C1 segment of cervical spinal cord (tissue), 14 donors: ENCODE data around the gene GNAQ.
"Not testable (repeated sequence)": the region's sequence is repeated elsewhere in the genome, so short reads cannot be mapped to it uniquely, and the experiment has no call there.

Experiments
- DNase-seq, 14 donors: peaks; one replicate each; lab custom pipeline; 2025; lab: John Stamatoyannopoulos, UW

Gene GNAQ

DNA sequence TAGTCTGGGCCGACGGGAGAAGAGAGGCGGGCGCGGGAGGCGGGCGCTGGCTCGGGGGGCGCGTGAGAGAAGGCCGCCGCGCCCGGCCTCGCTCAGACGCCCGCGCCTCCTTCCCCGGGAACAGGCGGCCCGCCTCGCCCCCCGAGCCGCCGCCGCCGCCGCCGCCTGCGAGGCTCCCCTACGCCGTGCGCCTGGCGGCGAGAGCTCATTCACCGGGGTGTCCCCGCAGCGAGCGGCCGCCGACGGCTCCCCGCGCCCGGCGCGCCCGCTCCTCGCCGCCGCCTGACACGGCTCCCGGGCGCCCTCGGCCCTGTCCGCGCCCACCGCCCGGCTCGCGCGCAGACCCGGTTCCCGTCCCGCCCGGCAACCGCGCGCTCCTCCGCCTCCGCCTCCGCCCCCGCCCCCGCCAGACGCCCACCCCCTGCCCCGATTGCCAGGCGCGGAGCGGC lies at the start of gene GNAQ:
Gene GNAQ, minus strand, starts transcription at position 368 of the 449 bp plus-strand sequence. CDS start 576 bp downstream, outside the sequence.
- no peak for DNase-seq

- DNase-seq = no peak
These were observed 43.0 kb upstream of the GNAQ start for GRCh38 chr9:78074385-78075291.

DNA sequence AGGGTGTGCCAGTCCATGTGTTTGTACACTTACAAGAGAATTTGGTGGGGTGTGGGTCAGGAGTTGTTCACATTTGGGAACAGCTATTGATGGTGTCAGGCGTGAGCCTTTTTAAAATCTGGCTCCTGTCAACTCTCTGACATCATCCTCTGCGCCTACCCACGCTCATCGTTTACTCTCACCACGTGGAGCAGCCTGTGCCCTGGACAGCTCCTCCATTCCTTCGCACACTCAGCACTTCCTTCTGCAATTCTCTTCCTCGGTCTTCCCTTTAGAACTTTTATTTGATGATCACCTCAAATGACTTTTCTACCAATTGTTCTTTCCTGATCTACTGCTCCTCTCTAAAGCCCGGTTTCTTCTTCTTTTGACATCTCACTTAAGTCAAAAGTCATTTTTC lies 42.1 kb upstream of the GNAQ start:
- DNase-seq = no peak

- no peak for DNase-seq
These were observed 41.1 kb upstream of the GNAQ start for GRCh38 chr9:78072586-78073199.

GRCh38 chr9:78070521-78070920 lies 38.9 kb upstream of the GNAQ start:
- no peak for DNase-seq

DNA sequence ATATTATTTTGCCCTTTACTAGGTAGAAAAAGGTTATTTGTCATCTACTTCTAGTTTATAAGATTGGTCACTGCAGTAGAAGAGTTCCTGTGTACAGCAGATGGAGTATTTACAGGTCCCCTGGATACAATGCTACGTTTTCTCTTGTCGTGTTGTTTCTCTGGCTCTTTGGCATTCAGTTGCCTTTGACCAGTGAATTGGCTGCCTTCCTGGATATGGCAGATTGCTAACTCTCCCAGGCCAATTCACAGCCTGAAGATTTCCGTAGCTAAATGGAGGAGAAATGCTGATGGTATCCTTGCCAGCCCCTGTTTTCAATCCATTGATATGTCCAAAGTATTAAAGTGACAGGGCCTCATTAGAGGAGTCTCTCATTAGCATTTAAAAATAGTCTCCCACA lies 32.5 kb upstream of the GNAQ start:
- DNase-seq = peak in 10 of 14 donors; percentile 1 to 96 (median 16)

GRCh38 chr9:78062710-78063109 lies 31.1 kb upstream of the GNAQ start:
- DNase-seq = no peak

DNA sequence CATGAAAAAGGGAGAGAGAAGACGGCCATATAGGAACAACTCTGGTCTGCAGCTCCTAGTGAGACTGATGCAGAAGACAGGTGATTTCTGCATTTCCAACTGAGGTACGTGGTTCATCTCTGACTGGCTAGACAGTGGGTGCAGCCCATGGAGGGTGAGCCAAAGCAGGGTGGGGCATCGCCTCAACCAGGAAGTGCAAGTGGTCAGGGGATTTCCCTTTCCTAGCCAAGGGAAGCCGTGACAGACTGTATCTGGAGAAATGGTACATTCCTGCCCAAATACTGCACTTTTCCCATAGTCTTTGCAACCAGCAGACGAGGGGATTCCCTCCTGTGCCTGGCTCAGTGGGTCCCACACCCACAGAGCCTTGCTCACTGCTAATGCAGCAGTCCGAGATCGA lies 22.6 kb upstream of the GNAQ start:
- not testable (repeated sequence) for DNase-seq

DNA sequence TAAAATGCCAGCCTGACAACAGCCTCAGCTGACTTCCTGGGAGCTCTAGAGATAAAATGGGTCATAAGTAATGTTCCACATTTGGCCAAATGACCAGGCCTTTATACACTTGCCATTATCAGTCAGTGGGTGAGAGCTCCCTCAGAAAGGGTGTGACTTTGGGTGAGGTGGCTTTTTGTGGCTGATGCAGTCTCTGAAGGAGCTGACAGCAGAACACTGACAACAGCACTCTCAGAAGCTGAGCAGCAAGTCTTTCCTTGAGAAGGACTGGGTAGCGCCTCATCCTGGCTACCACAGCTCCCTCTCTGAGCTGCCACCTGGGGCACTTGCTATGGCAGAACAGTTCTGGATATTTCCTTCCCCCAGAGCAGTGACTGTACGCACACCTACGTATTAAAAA lies 22.0 kb upstream of the GNAQ start:
- DNase-seq = no peak

- DNase-seq = no peak
These were observed 18.8 kb upstream of the GNAQ start for GRCh38 chr9:78050421-78050820.

GRCh38 chr9:78049484-78049883 lies 17.9 kb upstream of the GNAQ start:
- DNase-seq = no peak

- no peak for DNase-seq
These were observed 15.5 kb upstream of the GNAQ start for GRCh38 chr9:78047106-78047505.

- no peak for DNase-seq
These were observed 14.5 kb upstream of the GNAQ start for GRCh38 chr9:78046112-78046511.

DNA sequence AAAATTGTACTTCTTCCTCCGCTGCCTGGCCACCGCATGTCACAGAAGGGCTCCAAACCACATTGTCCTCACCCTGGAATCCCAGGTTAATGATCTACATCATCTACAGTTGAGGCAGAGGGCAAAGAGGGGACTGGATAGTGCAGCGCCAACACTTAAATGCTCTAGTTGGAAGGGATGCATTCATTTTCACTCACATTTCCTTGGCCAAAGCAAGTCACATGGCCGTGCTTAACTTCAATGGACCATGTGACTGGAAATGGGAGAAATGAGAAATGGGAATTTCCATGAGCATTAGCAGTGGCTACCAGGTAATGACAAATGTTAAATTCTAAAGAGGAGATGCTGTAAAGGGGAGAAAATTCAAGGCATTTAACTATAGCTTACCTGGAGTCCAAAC lies 13.3 kb upstream of the GNAQ start:
- no peak for DNase-seq

GRCh38 chr9:78044189-78044588 lies 12.6 kb upstream of the GNAQ start:
- no peak for DNase-seq

DNA sequence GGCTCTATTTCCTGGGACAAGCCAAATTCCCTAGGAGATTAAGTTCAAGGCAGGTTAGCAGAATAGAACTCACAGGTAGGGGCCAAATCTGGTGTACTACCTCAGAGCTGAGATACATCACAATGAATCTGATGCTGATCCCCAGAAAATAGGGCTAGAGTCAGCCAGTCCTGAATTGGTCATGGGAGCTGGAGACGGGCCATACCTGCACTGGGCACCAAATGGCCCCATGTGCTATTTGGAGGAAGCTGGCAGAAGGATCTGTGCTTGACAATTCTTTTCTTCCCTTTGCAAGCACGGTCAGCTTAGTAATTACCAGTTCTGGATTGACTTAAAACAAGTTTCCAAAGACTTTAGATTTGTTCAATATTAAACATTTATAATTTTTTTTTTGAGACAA lies 10.4 kb upstream of the GNAQ start:
- peak in 6 of 14 donors; percentile 22 to 95 (median 28) for DNase-seq

GRCh38 chr9:78040726-78041125 lies 9.1 kb upstream of the GNAQ start:
- DNase-seq = peak in 1 of 14 donors; percentile 81

- DNase-seq = no peak
These were observed 7.1 kb upstream of the GNAQ start for GRCh38 chr9:78038620-78039300.

GRCh38 chr9:78035383-78035993 lies 3.9 kb upstream of the GNAQ start:
- DNase-seq = peak in 9 of 14 donors; percentile 26 to 70 (median 45)

GRCh38 chr9:78033870-78034269 lies 2.3 kb upstream of the GNAQ start:
- DNase-seq = no peak

GRCh38 chr9:78032730-78033457 lies 1.3 kb upstream of the GNAQ start:
- no peak for DNase-seq
